NCI-H345 treated with DMSO at 0.1 percent for 48 hours (cell line): Measurements from ENCODE around the gene FLOT2.
"Not testable (repeated sequence)": the region's sequence is repeated elsewhere in the genome, so short reads cannot be mapped to it uniquely, and the experiment has no call there.

ENCODE experiments used
- DNase-seq: peaks from one replicate; lab custom pipeline; 2025; ENCODE audit not compliant: unreplicated experiment; lab: John Stamatoyannopoulos, UW

Gene FLOT2

GRCh38 chr17:28877150-28877711, 20.3 kb downstream of the FLOT2 start:
- not testable (repeated sequence) for DNase-seq

DNA sequence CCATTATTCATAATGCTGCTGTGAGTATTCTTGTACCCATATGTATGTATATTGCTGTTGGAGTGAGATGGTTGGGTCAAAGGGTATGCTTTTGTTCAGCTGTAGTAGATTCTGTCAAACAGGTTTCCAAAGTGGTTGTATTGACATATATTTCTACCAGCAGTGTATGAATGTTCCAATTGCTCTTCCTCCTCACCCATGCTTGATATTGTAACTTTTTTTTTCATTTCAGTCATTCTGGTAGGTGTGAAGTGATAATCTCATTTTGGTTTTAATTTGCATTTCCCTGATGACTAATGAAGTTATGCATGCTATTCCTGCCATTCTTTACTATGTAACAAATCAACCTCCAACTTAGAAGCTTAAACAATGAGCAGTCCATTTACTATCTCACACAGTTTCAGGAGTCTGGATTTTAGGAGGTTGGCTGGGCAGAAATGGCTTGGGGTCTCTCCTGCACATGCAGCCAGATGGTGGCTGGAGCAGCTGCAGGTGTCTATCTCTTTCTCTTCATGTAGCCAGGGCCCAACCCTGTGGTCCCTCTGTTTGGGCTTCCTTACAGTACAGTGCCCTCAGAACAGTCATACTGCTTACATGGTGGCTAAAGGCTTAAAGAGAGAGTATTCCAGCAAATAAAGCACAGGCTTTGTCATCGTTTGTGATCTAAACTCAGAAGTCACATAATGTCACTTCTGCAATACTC, 21.5 kb downstream of the FLOT2 start:
- DNase-seq, result no peak

- no peak for DNase-seq
These were observed 22.8 kb downstream of the FLOT2 start for GRCh38 chr17:28874750-28875149.

GRCh38 chr17:28873839-28874238, 23.7 kb downstream of the FLOT2 start:
- no peak for DNase-seq

- no peak for DNase-seq
These were observed 26.4 kb downstream of the FLOT2 start for GRCh38 chr17:28871056-28871579.

DNA sequence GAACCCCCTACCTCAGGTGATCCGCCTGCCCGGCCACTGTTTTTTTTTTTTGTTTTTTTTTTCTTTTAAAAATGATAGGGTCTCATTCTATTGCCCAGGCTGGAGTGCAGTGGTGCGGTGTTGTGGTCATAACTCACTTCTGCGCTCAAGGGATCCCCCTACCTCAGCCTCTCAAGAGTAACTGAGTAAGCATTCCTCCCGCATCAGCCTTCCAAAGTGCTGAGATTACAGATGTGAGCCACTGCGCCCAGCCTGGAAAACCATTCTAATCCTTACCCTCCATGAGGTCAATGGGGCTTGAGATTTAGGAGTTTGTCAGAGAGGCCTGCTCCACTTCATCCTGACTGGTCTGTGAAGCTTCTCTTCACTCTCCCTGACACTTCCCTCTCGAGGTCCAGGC, 30.3 kb downstream of the FLOT2 start:
- DNase-seq, result no peak

DNA sequence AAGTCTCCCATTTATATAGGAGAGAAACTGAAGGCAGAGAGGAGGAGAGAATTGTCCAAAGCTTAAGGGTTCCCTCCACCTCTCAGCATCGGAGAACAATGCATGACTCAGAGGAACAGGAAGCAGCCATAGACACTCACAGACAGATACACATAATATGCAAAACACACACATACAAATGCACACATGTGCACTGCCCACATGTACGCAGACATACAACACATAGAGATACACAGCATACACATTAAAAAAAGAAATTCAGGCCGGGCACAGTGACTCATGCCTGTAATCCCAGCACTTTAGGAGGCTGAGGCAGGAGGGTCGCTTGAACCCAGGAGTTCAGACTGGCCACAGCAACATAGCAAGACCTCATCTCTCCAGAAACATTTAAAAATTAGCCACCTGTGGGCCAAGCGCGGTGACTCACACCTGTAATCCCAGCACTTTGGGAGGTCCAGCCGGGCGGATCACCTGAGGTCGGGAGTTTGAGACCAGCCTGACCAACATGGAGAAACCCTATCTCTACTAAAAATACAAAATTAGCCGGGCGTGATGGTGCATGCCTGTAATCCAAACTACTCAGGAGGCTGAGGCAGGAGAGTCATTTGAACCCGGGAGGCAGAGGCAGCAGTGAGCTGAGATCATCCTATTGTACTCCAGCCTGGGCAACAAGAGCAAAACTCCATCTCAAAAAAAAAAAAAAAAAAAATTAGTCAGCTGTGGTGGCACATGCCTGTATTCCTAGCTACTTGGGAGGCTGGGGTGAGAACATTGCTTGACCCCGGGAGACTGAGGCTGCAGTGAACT, 31.4 kb downstream of the FLOT2 start:
- no peak for DNase-seq

- DNase-seq, result no peak
These were observed 32.3 kb downstream of the FLOT2 start for GRCh38 chr17:28864991-28865849.

DNA sequence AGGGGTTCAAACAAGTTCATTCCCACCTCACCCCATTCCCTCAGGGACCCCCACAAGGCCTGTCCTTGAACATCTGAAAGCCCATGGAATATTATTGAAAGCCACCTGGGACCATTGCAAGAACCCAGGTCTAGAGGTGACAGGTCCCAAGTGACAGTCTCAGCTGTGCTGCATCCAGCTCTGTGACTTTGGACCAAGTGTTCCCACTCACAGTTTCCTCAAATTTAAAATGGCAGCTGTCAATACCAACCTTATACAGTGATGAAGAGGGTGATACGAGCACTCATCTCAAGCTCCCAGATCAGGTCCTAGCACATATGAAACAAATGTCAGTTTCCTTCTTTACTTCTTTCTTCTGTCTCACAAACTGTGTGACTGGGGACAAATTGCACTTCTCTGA, 33.6 kb downstream of the FLOT2 start:
- DNase-seq, result no peak

GRCh38 chr17:28862561-28862960, 35.0 kb downstream of the FLOT2 start:
- no peak for DNase-seq

GRCh38 chr17:28861393-28862203, 35.9 kb downstream of the FLOT2 start:
- no peak for DNase-seq

DNA sequence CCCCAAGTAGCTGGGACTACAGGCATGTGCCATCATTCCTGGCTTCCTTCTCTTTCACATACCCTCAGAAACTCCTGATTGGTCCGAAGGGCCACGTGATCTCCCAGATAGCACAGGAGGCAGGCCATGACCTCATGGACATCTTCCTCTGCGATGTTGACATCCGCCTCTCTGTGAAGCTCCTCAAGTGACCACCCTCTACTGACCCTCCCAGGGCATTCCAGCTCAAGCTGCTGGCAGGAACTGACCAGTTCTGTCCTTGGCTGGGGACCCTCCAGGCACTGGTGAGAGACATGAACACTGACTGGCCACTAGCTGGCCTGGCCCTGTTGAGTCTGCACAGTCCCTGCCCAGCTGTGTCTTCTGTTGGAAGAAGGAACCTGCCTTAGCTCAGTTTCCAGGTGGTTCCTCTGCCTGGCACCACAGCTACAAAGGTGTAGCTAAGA, 37.1 kb downstream of the FLOT2 start:
- DNase-seq, result no peak

- no peak for DNase-seq
These were observed 38.7 kb downstream of the FLOT2 start for GRCh38 chr17:28858801-28859355.

DNA sequence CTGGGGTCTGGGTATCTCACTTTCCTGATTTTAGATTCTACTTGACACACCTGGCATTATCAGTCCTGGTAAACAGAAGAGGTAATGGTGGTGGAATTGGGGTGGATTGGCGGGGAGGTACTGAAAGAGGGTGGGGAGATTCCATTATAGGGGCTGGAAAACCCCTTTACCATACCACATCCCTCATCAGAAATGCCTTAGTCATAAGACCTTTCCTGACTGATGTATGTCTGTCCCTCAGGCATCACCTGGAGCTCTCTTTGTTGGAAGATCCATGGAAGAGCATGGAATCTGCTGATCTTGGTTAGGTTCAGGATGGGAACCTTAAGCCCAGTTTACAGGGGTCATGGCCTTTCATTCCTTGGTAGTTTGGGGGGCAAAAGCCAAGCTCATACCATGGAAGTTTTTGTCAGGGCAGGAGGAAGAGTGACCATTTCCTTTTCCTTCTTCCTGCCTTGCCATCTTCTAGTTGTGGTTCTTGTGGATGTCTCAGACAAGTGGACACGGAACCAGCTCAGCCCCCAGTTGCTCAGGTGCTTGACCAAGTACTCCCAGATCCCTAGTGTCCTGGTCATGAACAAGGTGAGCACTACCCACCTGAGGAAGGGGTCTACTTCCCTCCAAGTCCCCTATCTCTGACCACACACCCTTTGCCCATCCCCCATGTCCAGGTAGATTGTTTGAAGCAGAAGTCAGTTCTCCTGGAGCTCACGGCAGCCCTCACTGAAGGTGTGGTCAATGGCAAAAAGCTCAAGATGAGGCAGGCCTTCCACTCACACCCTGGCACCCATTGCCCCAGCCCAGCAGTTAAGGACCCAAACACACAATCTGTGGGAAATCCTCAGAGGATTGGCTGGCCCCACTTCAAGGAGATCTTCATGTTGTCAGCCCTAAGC, 39.4 kb downstream of the FLOT2 start:
- DNase-seq, result no peak

DNA sequence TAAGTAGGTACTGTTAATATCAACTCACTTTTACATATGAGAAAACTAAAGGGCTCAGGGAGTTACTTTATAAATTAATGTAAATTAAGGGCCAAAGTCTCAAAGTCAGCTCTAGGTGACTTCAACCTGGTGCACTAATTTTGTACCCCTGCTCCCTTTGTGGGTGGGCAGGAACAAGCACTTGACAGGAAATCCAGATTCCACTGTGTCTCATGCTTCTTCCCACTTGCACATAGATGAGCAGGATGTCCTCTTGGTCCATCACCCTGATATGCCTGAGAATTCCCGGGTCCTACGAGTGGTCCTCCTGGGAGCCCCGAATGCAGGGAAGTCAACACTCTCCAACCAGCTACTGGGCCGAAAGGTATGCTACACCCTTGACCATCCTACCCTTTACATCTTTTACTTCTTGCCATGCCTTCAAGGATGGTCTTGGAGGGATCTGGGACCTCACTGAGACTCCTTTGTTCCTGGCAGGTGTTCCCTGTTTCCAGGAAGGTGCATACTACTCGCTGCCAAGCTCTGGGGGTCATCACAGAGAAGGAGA, 41.4 kb downstream of the FLOT2 start:
- DNase-seq, result no peak

GRCh38 chr17:28855336-28855679, 42.2 kb downstream of the FLOT2 start:
- no peak for DNase-seq

DNA sequence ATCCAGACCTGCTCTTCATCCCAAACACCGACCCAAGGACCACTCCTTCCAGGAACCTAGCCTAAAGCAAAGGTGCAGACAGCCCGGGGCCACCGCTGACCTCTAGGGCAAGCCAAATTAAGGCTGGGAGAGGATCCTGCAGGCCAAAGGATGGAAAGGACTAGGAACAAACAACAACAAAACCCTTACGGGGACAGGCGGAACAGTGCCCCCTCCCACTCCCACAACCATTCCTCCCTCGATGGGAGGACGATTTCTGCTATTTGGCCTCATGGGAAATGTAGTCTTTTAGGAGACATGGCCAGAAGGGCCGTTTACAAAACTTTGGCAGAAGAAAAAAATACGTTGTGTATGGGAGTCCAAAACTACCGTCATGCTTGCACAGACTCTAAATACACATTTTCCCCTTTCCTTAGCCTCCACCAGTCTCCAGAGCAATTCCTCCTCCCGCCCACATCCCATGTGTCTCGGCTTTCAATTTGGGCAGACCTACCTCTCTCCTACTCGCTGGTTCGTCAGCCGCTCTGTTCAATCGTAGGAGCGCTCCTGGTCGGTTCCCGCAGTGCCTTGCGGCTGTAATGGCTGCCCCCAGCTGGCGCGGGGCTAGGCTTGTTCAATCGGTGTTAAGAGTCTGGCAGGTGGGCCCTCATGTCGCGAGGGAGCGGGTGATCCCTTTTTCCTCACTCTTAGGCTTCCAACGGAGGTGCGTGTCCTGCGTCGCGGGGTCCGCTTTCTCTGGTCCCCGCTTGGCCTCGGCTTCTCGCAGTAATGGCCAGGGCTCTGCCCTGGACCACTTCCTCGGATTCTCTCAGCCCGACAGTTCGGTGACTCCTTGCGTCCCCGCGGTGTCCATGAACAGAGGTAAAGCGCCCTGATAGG, 42.8 kb downstream of the FLOT2 start, which contains the start of gene ERAL1:
ERAL1 (plus strand) TSS at position 560 of the 879 bp plus-strand sequence; CDS start at position 579, 19 bp downstream.
- peak; percentile 93 for DNase-seq
